ENCODE measurements around the gene DNM3. TPM values are rescaled to one million over a fixed set of nuclear protein-coding genes. Genes with fewer than 3 reads are reported as not detected.
A peak's percentile ranks its signal among the peaks of the same experiment; 100 is the strongest.

DNM3 gene
- total RNA-seq, 1 donor from 2014 or later = 4.7 TPM

GRCh38 chr1:172288581-172288980 is 447.3 kb downstream of the DNM3 start:
- H3K4me2 ChIP-seq (ENCODE audit: low read length) = no peak overlapping the region
- FAIRE-seq (no peak), DNase-seq (ENCODE audit: low read depth) (no peak)
- no peaks in the 10 kb centered on the region for H3K36me3 Mint-ChIP-seq (ENCODE audit: low read depth, unreplicated experiment)
- no peak for TF ChIP-seq EZH2 (IDR thresholded peaks at IDR 0.05; ENCODE audit: insufficient read depth, low read length)
- TF ChIP-seq, protein P1, sequence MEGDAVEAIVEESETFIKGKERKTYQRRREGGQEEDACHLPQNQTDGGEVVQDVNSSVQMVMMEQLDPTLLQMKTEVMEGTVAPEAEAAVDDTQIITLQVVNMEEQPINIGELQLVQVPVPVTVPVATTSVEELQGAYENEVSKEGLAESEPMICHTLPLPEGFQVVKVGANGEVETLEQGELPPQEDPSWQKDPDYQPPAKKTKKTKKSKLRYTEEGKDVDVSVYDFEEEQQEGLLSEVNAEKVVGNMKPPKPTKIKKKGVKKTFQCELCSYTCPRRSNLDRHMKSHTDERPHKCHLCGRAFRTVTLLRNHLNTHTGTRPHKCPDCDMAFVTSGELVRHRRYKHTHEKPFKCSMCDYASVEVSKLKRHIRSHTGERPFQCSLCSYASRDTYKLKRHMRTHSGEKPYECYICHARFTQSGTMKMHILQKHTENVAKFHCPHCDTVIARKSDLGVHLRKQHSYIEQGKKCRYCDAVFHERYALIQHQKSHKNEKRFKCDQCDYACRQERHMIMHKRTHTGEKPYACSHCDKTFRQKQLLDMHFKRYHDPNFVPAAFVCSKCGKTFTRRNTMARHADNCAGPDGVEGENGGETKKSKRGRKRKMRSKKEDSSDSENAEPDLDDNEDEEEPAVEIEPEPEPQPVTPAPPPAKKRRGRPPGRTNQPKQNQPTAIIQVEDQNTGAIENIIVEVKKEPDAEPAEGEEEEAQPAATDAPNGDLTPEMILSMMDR (IDR thresholded peaks at IDR 0.05; ENCODE audit: insufficient read depth, low read depth, low read length) = no peak
- no peak overlapping the region for H3K4me3 ChIP-seq (ENCODE audit: insufficient read depth, low read depth, low read length)
- H4K20me1 ChIP-seq (ENCODE audit: insufficient read depth, low read length) = no peaks in the 10 kb centered on the region
- no peaks in the 10 kb centered on the region for H3K9me3 ChIP-seq (ENCODE audit: insufficient read depth, low read depth, low read length)
- H2AFZ ChIP-seq (ENCODE audit: low read depth, low read length) = no peak overlapping the region
- no peak overlapping the region for H3K9ac ChIP-seq (ENCODE audit: low read length)
- H3K27me3 ChIP-seq (ENCODE audit: insufficient read depth, low read length) = no peaks in the 10 kb centered on the region
- H3K4me1 ChIP-seq (ENCODE audit: insufficient read depth, low read length) = peaks cover 10% of the 10 kb centered on the region
- H3K36me3 ChIP-seq (ENCODE audit: insufficient read depth, low read length) = no peaks in the 10 kb centered on the region
- no peaks in the 10 kb centered on the region for H3K9me3 Mint-ChIP-seq (ENCODE audit: unreplicated experiment)
- no peak overlapping the region for H3K27ac Mint-ChIP-seq (ENCODE audit: unreplicated experiment)
- H3K79me2 ChIP-seq (ENCODE audit: insufficient read depth, low read length) = no peaks in the 10 kb centered on the region
- no peak overlapping the region for H3K27ac ChIP-seq (ENCODE audit: low read depth, low read length)
- peaks cover 14% of the 10 kb centered on the region for H3K4me1 Mint-ChIP-seq (ENCODE audit: low read depth, unreplicated experiment)
- no peak overlapping the region for H3K4me3 Mint-ChIP-seq (ENCODE audit: unreplicated experiment)
- H3K27me3 Mint-ChIP-seq (ENCODE audit: low read depth, unreplicated experiment) = no peaks in the 10 kb centered on the region

GRCh38 chr1:172289448-172289847 is 448.1 kb downstream of the DNM3 start:
- no peak overlapping the region for H2AFZ ChIP-seq (ENCODE audit: low read depth, low read length)
- no peak overlapping the region for H3K4me3 Mint-ChIP-seq (ENCODE audit: unreplicated experiment)
- no peak overlapping the region for H3K9ac ChIP-seq (ENCODE audit: low read length)
- peaks cover 18% of the 10 kb centered on the region for H3K4me1 Mint-ChIP-seq (ENCODE audit: low read depth, unreplicated experiment)
- H3K27me3 Mint-ChIP-seq (ENCODE audit: low read depth, unreplicated experiment) = no peaks in the 10 kb centered on the region
- H3K79me2 ChIP-seq (ENCODE audit: insufficient read depth, low read length) = no peaks in the 10 kb centered on the region
- TF ChIP-seq, protein P1 (IDR thresholded peaks at IDR 0.05; ENCODE audit: insufficient read depth, low read depth, low read length) = no peak
- H3K4me3 ChIP-seq (ENCODE audit: insufficient read depth, low read depth, low read length) = no peak overlapping the region
- H3K4me2 ChIP-seq (ENCODE audit: low read length) = no peak overlapping the region
- no peaks in the 10 kb centered on the region for H4K20me1 ChIP-seq (ENCODE audit: insufficient read depth, low read length)
- no peaks in the 10 kb centered on the region for H3K27me3 ChIP-seq (ENCODE audit: insufficient read depth, low read length)
- H3K36me3 ChIP-seq (ENCODE audit: insufficient read depth, low read length) = no peaks in the 10 kb centered on the region
- no peaks in the 10 kb centered on the region for H3K9me3 ChIP-seq (ENCODE audit: insufficient read depth, low read depth, low read length)
- peaks cover 10% of the 10 kb centered on the region for H3K4me1 ChIP-seq (ENCODE audit: insufficient read depth, low read length)
- H3K36me3 Mint-ChIP-seq (ENCODE audit: low read depth, unreplicated experiment) = no peaks in the 10 kb centered on the region
- H3K27ac ChIP-seq (ENCODE audit: low read depth, low read length) = no peak overlapping the region
- H3K27ac Mint-ChIP-seq (ENCODE audit: unreplicated experiment) = no peak overlapping the region
- no peak for DNase-seq (ENCODE audit: low read depth)
- no peak for FAIRE-seq
- no peaks in the 10 kb centered on the region for H3K9me3 Mint-ChIP-seq (ENCODE audit: unreplicated experiment)

- FAIRE-seq = no peak
- H3K9me3 Mint-ChIP-seq (ENCODE audit: unreplicated experiment) = no peaks in the 10 kb centered on the region
- Histone ChIP-seq H3K9me3 (ENCODE audit: insufficient read depth, low read depth, low read length) (no peaks in the 10 kb centered on the region), H2AFZ (ENCODE audit: low read depth, low read length) (no peak overlapping the region), H3K4me1 (ENCODE audit: insufficient read depth, low read length) (no peaks in the 10 kb centered on the region), H3K4me2 (ENCODE audit: low read length) (no peak overlapping the region), H3K9ac (ENCODE audit: low read length) (no peak overlapping the region), H4K20me1 (ENCODE audit: insufficient read depth, low read length) (no peaks in the 10 kb centered on the region), H3K27ac (ENCODE audit: low read depth, low read length) (no peak overlapping the region), H3K27me3 (ENCODE audit: insufficient read depth, low read length) (no peaks in the 10 kb centered on the region), H3K36me3 (ENCODE audit: insufficient read depth, low read length) (no peaks in the 10 kb centered on the region), H3K79me2 (ENCODE audit: insufficient read depth, low read length) (no peaks in the 10 kb centered on the region), H3K4me3 (ENCODE audit: insufficient read depth, low read depth, low read length) (no peak overlapping the region)
- TF ChIP-seq EZH2 (IDR thresholded peaks at IDR 0.05; ENCODE audit: insufficient read depth, low read length) = no peak
- TF ChIP-seq, protein P1 (IDR thresholded peaks at IDR 0.05; ENCODE audit: insufficient read depth, low read depth, low read length) = no peak
- peaks cover 10% of the 10 kb centered on the region for H3K4me1 Mint-ChIP-seq (ENCODE audit: low read depth, unreplicated experiment)
- H3K4me3 Mint-ChIP-seq (ENCODE audit: unreplicated experiment) = no peak overlapping the region
- H3K36me3 Mint-ChIP-seq (ENCODE audit: low read depth, unreplicated experiment) = no peaks in the 10 kb centered on the region
- DNase-seq (ENCODE audit: low read depth) = no peak
- no peaks in the 10 kb centered on the region for H3K27me3 Mint-ChIP-seq (ENCODE audit: low read depth, unreplicated experiment)
- peak overlapping the region; percentile 27 for H3K27ac Mint-ChIP-seq (ENCODE audit: unreplicated experiment)
These were observed 451.5 kb downstream of the DNM3 start for GRCh38 chr1:172292840-172293239.
